ENCODE data around the gene PRTFDC1. TPM values are rescaled to one million over a fixed set of nuclear protein-coding genes. Genes with fewer than 3 reads are reported as not detected.

PRTFDC1 gene
- total RNA-seq, 1 donor from 2014 or later, result 7.6 TPM

GRCh38 chr10:24951201-24952142 is 934 bp downstream of the PRTFDC1 start:
- peak overlapping the region; percentile 67 to 84 for H3K4me3 ChIP-seq
- intact Hi-C loops (cut with DNase I), result loop anchor here (2.0 kb wide), 1 partner anchor 229 kb away; the partner anchor contains the start of gene ARHGAP21
- H3K36me3 ChIP-seq, result no peaks in the 10 kb centered on the region

GRCh38 chr10:24950439-24950838 is 2.0 kb downstream of the PRTFDC1 start:
- no peak for DNase-seq (ENCODE audit: extremely low spot score in 2 of 2)
- H3K4me3 ChIP-seq, result no peak overlapping the region
- H3K9me3 ChIP-seq, result no peaks in the 10 kb centered on the region
- peaks cover 25% of the 10 kb centered on the region for H3K4me1 ChIP-seq
- no peak overlapping the region for H3K27ac ChIP-seq
- no peaks in the 10 kb centered on the region for H3K36me3 ChIP-seq
- H3K27me3 ChIP-seq, result no peaks in the 10 kb centered on the region
- intact Hi-C loops (cut with DNase I), result no loop called here
- TF ChIP-seq POLR2A (IDR thresholded peaks at IDR 0.05) (no peak), CTCF (IDR thresholded peaks at IDR 0.05) (no peak), POLR2AphosphoS5 (IDR thresholded peaks at IDR 0.05; ENCODE audit: insufficient read depth in 1 of 2, low read depth in 1 of 2) (no peak)

More at GRCh38 chr10:24951201-24952142, 934 bp downstream of the PRTFDC1 start:
- Histone ChIP-seq H3K9me3 (no peaks in the 10 kb centered on the region), H3K4me1 (peaks cover 25% of the 10 kb centered on the region), H3K27me3 (no peaks in the 10 kb centered on the region), H3K27ac (peak overlapping the region; percentile 90)
- no peak for DNase-seq (ENCODE audit: extremely low spot score in 2 of 2)
- no peak for TF ChIP-seq POLR2A (IDR thresholded peaks at IDR 0.05)
- no peak for TF ChIP-seq CTCF (IDR thresholded peaks at IDR 0.05)
- no peak for TF ChIP-seq POLR2AphosphoS5 (IDR thresholded peaks at IDR 0.05; ENCODE audit: insufficient read depth in 1 of 2, low read depth in 1 of 2)

GRCh38 chr10:24949616-24950015 is 2.8 kb downstream of the PRTFDC1 start:
- Histone ChIP-seq H3K27ac (no peak overlapping the region), H3K4me3 (no peak overlapping the region), H3K4me1 (peaks cover 26% of the 10 kb centered on the region), H3K36me3 (no peaks in the 10 kb centered on the region), H3K27me3 (no peaks in the 10 kb centered on the region), H3K9me3 (no peaks in the 10 kb centered on the region)
- TF ChIP-seq POLR2A (IDR thresholded peaks at IDR 0.05), result no peak
- TF ChIP-seq POLR2AphosphoS5 (IDR thresholded peaks at IDR 0.05; ENCODE audit: insufficient read depth in 1 of 2, low read depth in 1 of 2), result no peak
- TF ChIP-seq CTCF (IDR thresholded peaks at IDR 0.05), result no peak
- no peak for DNase-seq (ENCODE audit: extremely low spot score in 2 of 2)
- intact Hi-C loops (cut with DNase I), result no loop called here

- peaks cover 15% of the 10 kb centered on the region for H3K4me1 ChIP-seq
- DNase-seq (ENCODE audit: extremely low spot score in 2 of 2), result no peak
- no peak overlapping the region for H3K4me3 ChIP-seq
- TF ChIP-seq POLR2A (IDR thresholded peaks at IDR 0.05) (no peak), CTCF (IDR thresholded peaks at IDR 0.05) (no peak), POLR2AphosphoS5 (IDR thresholded peaks at IDR 0.05; ENCODE audit: insufficient read depth in 1 of 2, low read depth in 1 of 2) (no peak)
- peak overlapping the region; percentile 34 for H3K27ac ChIP-seq
- intact Hi-C loops (cut with DNase I), result no loop called here
- H3K9me3 ChIP-seq, result no peaks in the 10 kb centered on the region
- H3K36me3 ChIP-seq, result no peaks in the 10 kb centered on the region
- no peaks in the 10 kb centered on the region for H3K27me3 ChIP-seq
These were observed 4.9 kb downstream of the PRTFDC1 start for GRCh38 chr10:24947304-24948097.
